ENCODE results near the gene DNAJB8. TPM values are rescaled to one million over a fixed set of nuclear protein-coding genes. Genes with fewer than 3 reads are reported as not detected.

Gene DNAJB8
- total and polyA plus RNA-seq, 9 of the 15 experiments (the other 6 are each of a cell fraction or from before 2014, with no cell fraction given) = not detected

- TF ChIP-seq ZNF407 (IDR thresholded peaks at IDR 0.05; ENCODE audit: low read depth) (peak; percentile 34; the same call in 1 of the 2 replicates), E4F1 (CRISPR knock-in tag; IDR thresholded peaks at IDR 0.05; ENCODE audit: borderline replicate concordance) (no peak), PHF8 (IDR thresholded peaks at IDR 0.05; ENCODE audit: borderline replicate concordance, low read length) (peak; percentile 26; the same call in 1 of the 2 replicates), LCOR (CRISPR knock-in tag; IDR thresholded peaks at IDR 0.05) (no peak; the same call in 1 of the 2 replicates), ZNF76 (CRISPR knock-in tag; IDR thresholded peaks at IDR 0.05; ENCODE audit: borderline replicate concordance) (no peak), ZBTB26 (CRISPR knock-in tag; IDR thresholded peaks at IDR 0.05) (no peak), E2F1 (CRISPR knock-in tag; IDR thresholded peaks at IDR 0.05) (no peak), ZNF395 (CRISPR knock-in tag; IDR thresholded peaks at IDR 0.05) (no peak), SMC3 (conservative IDR thresholded peaks at IDR 0.05; ENCODE audit: insufficient read depth, low read depth, low read length) (no peak), KAT8 (IDR thresholded peaks at IDR 0.05; ENCODE audit: low read depth) (no peak), CBX8 (IDR thresholded peaks at IDR 0.05; ENCODE audit: borderline replicate concordance, extremely low read depth, low read depth, low read length, poor library complexity, severe bottlenecking) (no peak), SAP30 (IDR thresholded peaks at IDR 0.05; ENCODE audit: borderline replicate concordance, insufficient read depth, low read depth, low read length, poor library complexity, severe bottlenecking) (peak; percentile 1)
These were observed 21.9 kb upstream of the DNAJB8 start (continued) for GRCh38 chr3:128488636-128488990.

Measured in K562 (cell line).